Measurements from ENCODE around the gene NID1.

DNA sequence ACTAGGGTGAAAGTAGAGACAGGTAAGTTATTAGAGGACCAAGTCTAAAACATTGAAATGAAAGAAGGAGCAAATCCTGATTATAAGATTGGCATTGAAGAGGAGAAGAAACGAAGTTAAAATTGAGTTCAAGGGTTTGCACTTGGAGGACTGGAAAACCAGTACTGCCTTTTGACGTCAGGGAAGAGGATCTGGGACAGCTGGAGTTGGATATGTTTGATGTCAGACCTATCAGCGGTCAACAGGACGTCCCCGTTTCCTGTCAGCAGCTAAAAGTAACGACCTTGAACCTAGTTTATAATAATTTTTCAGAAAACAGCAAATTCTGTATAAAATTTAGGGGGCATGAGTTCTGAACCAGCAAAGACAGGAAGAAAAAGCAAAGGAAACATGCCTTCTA is 1.2 kb upstream of the NID1 start:
- no peak for TF ChIP-seq EZH2 (IDR thresholded peaks at IDR 0.05; ENCODE audit: low read length)
- TF ChIP-seq, protein P1, sequence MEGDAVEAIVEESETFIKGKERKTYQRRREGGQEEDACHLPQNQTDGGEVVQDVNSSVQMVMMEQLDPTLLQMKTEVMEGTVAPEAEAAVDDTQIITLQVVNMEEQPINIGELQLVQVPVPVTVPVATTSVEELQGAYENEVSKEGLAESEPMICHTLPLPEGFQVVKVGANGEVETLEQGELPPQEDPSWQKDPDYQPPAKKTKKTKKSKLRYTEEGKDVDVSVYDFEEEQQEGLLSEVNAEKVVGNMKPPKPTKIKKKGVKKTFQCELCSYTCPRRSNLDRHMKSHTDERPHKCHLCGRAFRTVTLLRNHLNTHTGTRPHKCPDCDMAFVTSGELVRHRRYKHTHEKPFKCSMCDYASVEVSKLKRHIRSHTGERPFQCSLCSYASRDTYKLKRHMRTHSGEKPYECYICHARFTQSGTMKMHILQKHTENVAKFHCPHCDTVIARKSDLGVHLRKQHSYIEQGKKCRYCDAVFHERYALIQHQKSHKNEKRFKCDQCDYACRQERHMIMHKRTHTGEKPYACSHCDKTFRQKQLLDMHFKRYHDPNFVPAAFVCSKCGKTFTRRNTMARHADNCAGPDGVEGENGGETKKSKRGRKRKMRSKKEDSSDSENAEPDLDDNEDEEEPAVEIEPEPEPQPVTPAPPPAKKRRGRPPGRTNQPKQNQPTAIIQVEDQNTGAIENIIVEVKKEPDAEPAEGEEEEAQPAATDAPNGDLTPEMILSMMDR (optimal IDR thresholded peaks at IDR 0.05 in 1 of 3, IDR thresholded peaks at IDR 0.05 in 1 of 3, conservative IDR thresholded peaks at IDR 0.05 in 1 of 3; ENCODE audit: extremely low read depth in 1 of 3, insufficient read depth in 2 of 3, low read length in 3 of 3), result no peak

All from keratinocyte (primary cell).